ENCODE data around the gene KIF5A. TPM values are rescaled to one million over a fixed set of nuclear protein-coding genes. Genes with fewer than 3 reads are reported as not detected.

Gene KIF5A
- total and polyA plus RNA-seq, 4 donors: 0.05 to 0.34 (median 0.14) TPM

DNA sequence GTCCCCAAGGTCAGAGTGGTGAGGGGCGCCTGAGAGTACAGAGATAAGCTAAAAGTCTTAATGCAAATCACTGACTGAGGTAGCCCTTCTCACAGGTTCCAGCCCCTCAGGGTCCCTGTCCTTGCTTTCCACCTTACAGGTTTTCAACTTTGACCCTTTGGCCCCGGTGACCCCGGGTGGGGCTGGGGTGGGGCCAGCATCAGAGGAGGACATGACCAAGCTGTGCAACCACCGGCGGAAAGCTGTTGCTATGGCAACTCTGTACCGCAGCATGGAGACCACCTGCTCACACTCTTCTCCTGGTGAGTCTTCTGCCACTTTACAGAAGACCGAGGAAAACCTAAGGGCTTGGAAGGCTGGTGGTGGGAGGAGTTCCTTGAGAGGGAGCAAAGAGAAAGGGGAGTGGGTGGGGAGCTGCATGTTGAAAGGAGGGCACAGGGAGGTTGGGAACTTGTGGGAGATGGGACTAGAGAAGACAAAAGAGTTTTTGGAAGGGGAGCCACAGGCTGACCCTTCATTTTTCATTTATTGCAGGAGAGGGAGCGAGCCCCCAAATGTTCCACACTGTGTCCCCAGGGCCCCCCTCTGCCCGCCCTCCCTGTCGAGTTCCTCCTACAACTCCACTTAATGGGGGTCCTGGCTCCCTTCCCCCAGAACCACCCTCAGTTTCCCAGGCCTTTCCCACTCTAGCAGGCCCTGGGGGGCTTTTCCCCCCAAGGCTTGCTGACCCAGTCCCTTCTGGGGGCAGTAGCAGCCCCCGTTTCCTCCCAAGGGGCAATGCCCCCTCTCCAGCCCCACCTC, 24.8 kb upstream of the KIF5A start:
- H3K27ac ChIP-seq (ENCODE audit: low read depth in 1 of 2, low read length in 1 of 2): peak overlapping the region in 1 of 2 donors; percentile 55
- no peak overlapping the region for H3K4me3 ChIP-seq
- H3K9me3 ChIP-seq (ENCODE audit: control insufficient read depth in 4 of 4, insufficient read depth in 3 of 4, low read length in 3 of 4): no peaks in the 10 kb centered on the region
- DNase-seq (no peak), ATAC-seq (ENCODE audit: insufficient read depth, low FRiP score) (no peak)
- H3K9ac ChIP-seq (ENCODE audit: insufficient read depth in 1 of 2, low read length in 2 of 2): peak overlapping the region in 1 of 2 donors; percentile 26
- whole genome bisulfite sequencing, 2 donors: 71 to 78% methylated on average over 11 of the region's 11 CpGs
- TF ChIP-seq, protein P1, sequence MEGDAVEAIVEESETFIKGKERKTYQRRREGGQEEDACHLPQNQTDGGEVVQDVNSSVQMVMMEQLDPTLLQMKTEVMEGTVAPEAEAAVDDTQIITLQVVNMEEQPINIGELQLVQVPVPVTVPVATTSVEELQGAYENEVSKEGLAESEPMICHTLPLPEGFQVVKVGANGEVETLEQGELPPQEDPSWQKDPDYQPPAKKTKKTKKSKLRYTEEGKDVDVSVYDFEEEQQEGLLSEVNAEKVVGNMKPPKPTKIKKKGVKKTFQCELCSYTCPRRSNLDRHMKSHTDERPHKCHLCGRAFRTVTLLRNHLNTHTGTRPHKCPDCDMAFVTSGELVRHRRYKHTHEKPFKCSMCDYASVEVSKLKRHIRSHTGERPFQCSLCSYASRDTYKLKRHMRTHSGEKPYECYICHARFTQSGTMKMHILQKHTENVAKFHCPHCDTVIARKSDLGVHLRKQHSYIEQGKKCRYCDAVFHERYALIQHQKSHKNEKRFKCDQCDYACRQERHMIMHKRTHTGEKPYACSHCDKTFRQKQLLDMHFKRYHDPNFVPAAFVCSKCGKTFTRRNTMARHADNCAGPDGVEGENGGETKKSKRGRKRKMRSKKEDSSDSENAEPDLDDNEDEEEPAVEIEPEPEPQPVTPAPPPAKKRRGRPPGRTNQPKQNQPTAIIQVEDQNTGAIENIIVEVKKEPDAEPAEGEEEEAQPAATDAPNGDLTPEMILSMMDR (IDR thresholded peaks at IDR 0.05; ENCODE audit: control extremely low read depth, extremely low read depth): no peak
- peaks cover 0 to 31% (median 20%) of the 10 kb centered on the region in 5 donors for H3K4me1 ChIP-seq (ENCODE audit: control insufficient read depth in 5 of 5, insufficient read depth in 5 of 5, low read length in 5 of 5)
- H3K36me3 ChIP-seq (ENCODE audit: control insufficient read depth in 4 of 4, insufficient read depth in 4 of 4, low read length in 4 of 4): peaks cover 12 to 53% (median 19%) of the 10 kb centered on the region in 4 donors
- H3K27me3 ChIP-seq (ENCODE audit: control insufficient read depth in 3 of 3, insufficient read depth in 3 of 3, low read length in 2 of 3): no peaks in the 10 kb centered on the region

- Histone ChIP-seq H3K9me3 (ENCODE audit: control insufficient read depth in 4 of 4, insufficient read depth in 3 of 4, low read length in 3 of 4) (no peaks in the 10 kb centered on the region), H3K4me1 (ENCODE audit: control insufficient read depth in 5 of 5, insufficient read depth in 5 of 5, low read length in 5 of 5) (peaks cover 0 to 31% (median 20%) of the 10 kb centered on the region in 5 donors), H3K27me3 (ENCODE audit: control insufficient read depth in 3 of 3, insufficient read depth in 3 of 3, low read length in 2 of 3) (no peaks in the 10 kb centered on the region), H3K9ac (ENCODE audit: insufficient read depth in 1 of 2, low read length in 2 of 2) (no peak overlapping the region), H3K4me3 (no peak overlapping the region), H3K36me3 (ENCODE audit: control insufficient read depth in 4 of 4, insufficient read depth in 4 of 4, low read length in 4 of 4) (peaks cover 20 to 59% (median 27%) of the 10 kb centered on the region in 4 donors), H3K27ac (ENCODE audit: low read depth in 1 of 2, low read length in 1 of 2) (no peak overlapping the region)
- TF ChIP-seq, protein P1 (IDR thresholded peaks at IDR 0.05; ENCODE audit: control extremely low read depth, extremely low read depth): no peak
- ATAC-seq (ENCODE audit: insufficient read depth, low FRiP score): no peak
- DNase-seq: no peak
- 89 to 90% methylated on average over 14 to 16 of the region's 16 CpGs for WGBS, 2 donors
Observed at GRCh38 chr12:57525615-57526383, 24.0 kb upstream of the KIF5A start.

DNA sequence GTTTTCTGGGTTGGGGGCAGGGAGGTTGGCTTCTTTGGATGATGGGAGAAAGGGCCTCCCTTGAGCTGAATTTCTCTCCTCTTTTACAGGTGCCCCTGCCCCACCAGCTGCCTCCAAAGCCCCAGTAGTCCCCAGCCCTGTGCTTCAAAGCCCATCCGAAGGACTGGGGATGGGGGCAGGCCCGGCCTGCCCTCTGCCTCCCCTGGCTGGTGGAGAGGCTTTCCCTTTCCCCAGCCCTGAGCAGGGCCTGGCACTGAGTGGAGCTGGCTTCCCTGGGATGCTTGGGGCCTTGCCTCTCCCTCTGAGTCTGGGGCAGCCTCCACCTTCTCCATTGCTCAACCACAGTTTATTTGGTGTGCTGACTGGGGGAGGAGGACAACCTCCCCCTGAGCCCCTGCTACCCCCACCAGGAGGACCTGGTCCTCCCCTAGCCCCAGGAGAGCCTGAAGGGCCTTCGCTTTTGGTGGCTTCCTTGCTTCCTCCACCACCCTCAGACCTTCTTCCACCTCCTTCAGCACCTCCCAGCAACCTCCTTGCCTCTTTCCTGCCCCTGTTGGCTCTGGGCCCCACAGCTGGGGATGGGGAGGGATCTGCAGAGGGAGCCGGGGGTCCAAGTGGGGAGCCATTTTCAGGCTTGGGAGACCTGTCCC, 23.2 kb upstream of the KIF5A start:
- Histone ChIP-seq H3K36me3 (ENCODE audit: control insufficient read depth in 4 of 4, insufficient read depth in 4 of 4, low read length in 4 of 4) (peaks cover 25 to 60% (median 31%) of the 10 kb centered on the region in 4 donors), H3K4me3 (no peak overlapping the region), H3K9me3 (ENCODE audit: control insufficient read depth in 4 of 4, insufficient read depth in 3 of 4, low read length in 3 of 4) (no peaks in the 10 kb centered on the region), H3K27ac (ENCODE audit: low read depth in 1 of 2, low read length in 1 of 2) (no peak overlapping the region), H3K9ac (ENCODE audit: insufficient read depth in 1 of 2, low read length in 2 of 2) (no peak overlapping the region), H3K4me1 (ENCODE audit: control insufficient read depth in 5 of 5, insufficient read depth in 5 of 5, low read length in 5 of 5) (peaks cover 0 to 23% (median 17%) of the 10 kb centered on the region in 5 donors), H3K27me3 (ENCODE audit: control insufficient read depth in 3 of 3, insufficient read depth in 3 of 3, low read length in 2 of 3) (no peaks in the 10 kb centered on the region)
- TF ChIP-seq, protein P1 (IDR thresholded peaks at IDR 0.05; ENCODE audit: control extremely low read depth, extremely low read depth): no peak
- DNase-seq (no peak), ATAC-seq (ENCODE audit: insufficient read depth, low FRiP score) (no peak)
- WGBS, 2 donors: 89 to 90% methylated on average over 4 of the region's 4 CpGs

All from lung (tissue), 12 donors.